Neural progenitor cell (in vitro differentiated cells): ENCODE data around the gene HMGXB4.

Experiments
- CTCF ChIP-seq: fragments of 200-600 bp; sonication (generic); IDR thresholded peaks from 2 replicates; pipeline ENCODE4 v1.5.1; 2017; ENCODE audit warnings: antibody characterized with exemption, mild to moderate bottlenecking
- EZH2 ChIP-seq: fragments of 200-600 bp; sonication (generic); IDR thresholded peaks from 2 replicates; pipeline ENCODE4 v1.6.1; 2017; ENCODE audit warnings: antibody characterized with exemption, mild to moderate bottlenecking, moderate library complexity

GRCh38 chr22:35314161-35314942 lies 57.1 kb downstream of the HMGXB4 start:
- TF ChIP-seq EZH2 (no peak), CTCF (no peak)
